Liver (tissue), 9 donors: ENCODE results near the gene RABGGTA. TPM values are rescaled to one million over a fixed set of nuclear protein-coding genes. Genes with fewer than 3 reads are reported as not detected.
A peak's percentile ranks its signal among the peaks of the same experiment; 100 is the strongest.

Experiments
- DNase-seq: peaks from one replicate; pipeline ENCODE4 v3.0.0-alpha.2; 2017; ENCODE audit warnings: low spot score
- H3K27ac ChIP-seq, 2 donors: one replicate each; pipeline ENCODE4 v1.7.0; 2013; ENCODE audit warnings: inconsistent platforms in 2 of 2, low read length in 2 of 2, control low read depth in 1 of 2, low read depth in 1 of 2, mild to moderate bottlenecking in 1 of 2
- H3K27me3 ChIP-seq, 4 donors: one replicate each; pipeline versions ENCODE4 v1.6.1 to v1.7.0; 2013; ENCODE audit warnings: low read length in 3 of 4, inconsistent platforms in 1 of 4, mild to moderate bottlenecking in 1 of 4, moderate library complexity in 1 of 4; ENCODE audit not compliant: control insufficient read depth in 4 of 4, insufficient read depth in 4 of 4
- H3K36me3 ChIP-seq, 4 donors: one replicate each; pipeline versions ENCODE4 v1.6.1 to v1.7.0; 2013; ENCODE audit warnings: low read length in 3 of 4, mild to moderate bottlenecking in 3 of 4, low read depth in 1 of 4, moderate library complexity in 1 of 4; ENCODE audit not compliant: control insufficient read depth in 4 of 4, insufficient read depth in 3 of 4
- H3K4me1 ChIP-seq, 4 donors: one replicate each; pipeline versions ENCODE4 v1.6.1 to v1.7.0; 2013; ENCODE audit warnings: low read length in 3 of 4, mild to moderate bottlenecking in 3 of 4, moderate library complexity in 1 of 4; ENCODE audit not compliant: control insufficient read depth in 4 of 4, insufficient read depth in 4 of 4
- H3K4me3 ChIP-seq, 3 donors: one replicate each; pipeline versions ENCODE4 v1.6.1 to v1.7.0; 2013; ENCODE audit warnings: low read length in 3 of 3, control low read depth in 1 of 3, low read depth in 1 of 3, mild to moderate bottlenecking in 1 of 3
- H3K9ac ChIP-seq, 2 donors: one replicate each; pipeline ENCODE4 v1.7.0; 2013; ENCODE audit warnings: low read length in 2 of 2, mild to moderate bottlenecking in 2 of 2, moderate library complexity in 2 of 2, control low read depth in 1 of 2, low read depth in 1 of 2
- H3K9me3 ChIP-seq, 4 donors: one replicate each; pipeline versions ENCODE4 v1.6.1 to v1.7.0; 2013; ENCODE audit warnings: low read length in 3 of 4; ENCODE audit not compliant: control insufficient read depth in 4 of 4
- FOXA2 ChIP-seq: IDR thresholded peaks from 2 replicates; pipeline ENCODE4 v1.6.1; 2016; ENCODE audit warnings: antibody characterized with exemption
- GABPA ChIP-seq, 2 donors: IDR thresholded peaks in 1 of 2; conservative IDR thresholded peaks in 1 of 2; 2 replicates each; pipeline ENCODE4 v1.6.1; 2016; ENCODE audit warnings: antibody characterized with exemption in 2 of 2, mild to moderate bottlenecking in 1 of 2, moderate library complexity in 1 of 2
- HNF4A ChIP-seq, 2 donors: conservative IDR thresholded peaks; 2 replicates each; pipeline ENCODE4 v1.6.1; 2016; ENCODE audit warnings: antibody characterized with exemption in 2 of 2, mild to moderate bottlenecking in 2 of 2
- HNF4G ChIP-seq: IDR thresholded peaks from 2 replicates; pipeline ENCODE4 v1.6.1; 2016; ENCODE audit warnings: antibody characterized with exemption
- JUND ChIP-seq, 2 donors: IDR thresholded peaks; 2 replicates each; pipeline ENCODE4 v1.6.1; 2016; ENCODE audit warnings: antibody characterized with exemption in 2 of 2
- NR2F2 ChIP-seq: IDR thresholded peaks from 2 replicates; pipeline ENCODE4 v1.6.1; 2016; ENCODE audit warnings: antibody characterized with exemption
- RXRA ChIP-seq, 2 donors: IDR thresholded peaks; 2 replicates each; pipeline ENCODE4 v1.6.1; 2017 to 2018; ENCODE audit warnings: antibody characterized with exemption in 2 of 2, mild to moderate bottlenecking in 1 of 2
- SP1 ChIP-seq: IDR thresholded peaks from 2 replicates; pipeline ENCODE4 v1.6.1; 2018; ENCODE audit warnings: antibody characterized with exemption, mild to moderate bottlenecking
- YY1 ChIP-seq: IDR thresholded peaks from 2 replicates; pipeline ENCODE4 v1.6.1; 2016; ENCODE audit warnings: antibody characterized with exemption, mild to moderate bottlenecking
- WGBS: extraction: QIAGEN DNeasy Blood & Tissue Kit; methylation state at CpG from one replicate; pipeline ENCODE4 v1.1.7; 2013; 5-methylcytosine and 5-hydroxymethylcytosine counted together
- polyA plus RNA-seq, 2 donors: library from polyadenylated mRNA; stranded (reverse) in 1 of 2; unstranded in 1 of 2; fragments of 200-250 nt in 1 of 2; fragments of >200 nt in 1 of 2; fragmentation: Nextera tagmentation in 1 of 2; extraction: Ambion mirVana in 1 of 2; gene quantifications; one replicate each; pipeline versions ENCODE4 v1.2.1 to v1.2.3, GENCODE V29; 2013 to 2015
- total RNA-seq, 2 donors: library from RNA; depleted of rRNA; stranded (reverse); fragments of >200 nt; gene quantifications; one replicate each; pipeline ENCODE4 v1.2.3, GENCODE V29; 2014
- TF ChIP-seq, protein P1 (sequence below): IDR thresholded peaks from 2 replicates; pipeline ENCODE4 v1.6.1; 2016; ENCODE audit warnings: antibody characterized with exemption, mild to moderate bottlenecking
- TF ChIP-seq, protein P2 (sequence below): fragments of 150-350 bp; IDR thresholded peaks from 2 replicates; pipeline ENCODE4 v1.5.1; 2017; ENCODE audit warnings: improper control_type of control experiment, low read depth, low read length; ENCODE audit not compliant: missing input control
- TF ChIP-seq, protein P3 (sequence below): IDR thresholded peaks from 2 replicates; pipeline ENCODE4 v1.6.1; 2016; ENCODE audit warnings: antibody characterized with exemption
- donor health status: healthy.
- donor health status: healthy.
- donor health status: healthy.
- donor health status: healthy.
- donor health status: healthy.

The RABGGTA gene
- total and polyA plus RNA-seq, 4 donors, result 7.5 to 19.7 (median 13.2) TPM

DNA sequence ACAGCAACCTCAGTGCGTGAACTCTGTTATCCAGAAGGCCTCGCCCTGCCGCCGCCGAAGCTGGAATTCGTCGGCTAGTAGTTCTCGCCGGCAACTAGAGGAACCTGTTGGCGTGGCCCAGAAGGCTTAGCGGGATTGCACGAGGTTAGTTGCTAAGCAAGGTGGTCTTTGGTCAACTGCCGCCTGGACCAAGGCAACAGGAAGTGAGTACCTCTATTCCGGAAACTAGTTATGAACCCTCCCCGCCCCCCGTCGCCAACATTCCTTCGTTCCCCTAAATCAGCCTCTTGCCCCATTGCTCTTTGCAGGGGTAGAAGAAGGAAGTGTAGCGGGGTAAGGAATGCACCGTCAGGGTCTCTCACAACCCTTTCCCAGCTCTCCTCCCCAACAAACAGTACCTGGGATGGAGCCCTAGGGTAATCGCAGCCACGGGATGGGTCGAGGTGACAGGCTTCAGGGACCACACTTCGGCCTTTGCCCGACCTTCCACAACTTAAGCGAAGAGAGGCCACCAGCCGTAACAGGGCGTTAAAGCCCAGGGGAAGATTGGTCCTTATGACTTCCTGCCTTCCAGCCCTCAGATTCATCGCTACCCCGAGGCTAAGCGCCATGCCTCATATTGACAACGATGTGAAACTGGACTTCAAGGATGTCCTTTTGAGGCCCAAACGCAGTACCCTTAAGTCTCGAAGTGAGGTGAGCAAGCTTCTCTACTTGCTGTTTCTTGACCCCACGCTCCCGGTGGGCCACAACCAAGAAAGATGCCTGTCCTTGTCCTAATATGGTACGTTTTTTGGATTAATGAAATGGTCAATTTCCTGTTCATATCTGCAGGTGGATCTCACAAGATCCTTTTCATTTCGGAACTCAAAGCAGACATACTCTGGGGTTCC is 38.5 kb downstream of the RABGGTA start, which contains the start of gene GMPR2:
TSS of gene GMPR2 (plus strand) at position 285 of the 893 bp plus-strand sequence. CDS start at position 610, 325 bp downstream.
- Histone ChIP-seq H3K9ac (peak within 1 kb of the TSS; percentile 83 to 85), H3K36me3 (peaks cover 2 to 26% (median 19%) of the 10 kb centered on the region in 4 donors), H3K27me3 (no peaks in the 10 kb centered on the region), H3K4me1 (peaks cover 5 to 38% (median 27%) of the 10 kb centered on the region in 4 donors), H3K27ac (peak within 1 kb of the TSS; percentile 80 to 81), H3K4me3 (peak within 1 kb of the TSS; percentile 76 to 96 (median 85)), H3K9me3 (no peaks in the 10 kb centered on the region)
- DNase-seq, result no peak
- TF ChIP-seq GABPA (IDR thresholded peaks at IDR 0.05 in 1 of 2, conservative IDR thresholded peaks at IDR 0.05 in 1 of 2) (peak; percentile 64 to 89), NR2F2 (peak; percentile 61), JUND (IDR thresholded peaks at IDR 0.05) (no peak), FOXA2 (no peak), YY1 (peak; percentile 60), SP1 (peak; percentile 34), HNF4G (peak; percentile 26), HNF4A (conservative IDR thresholded peaks at IDR 0.05) (peak; percentile 11 to 22), RXRA (IDR thresholded peaks at IDR 0.05) (peak in 1 of 2 donors; percentile 48)
- TF ChIP-seq, protein P1, sequence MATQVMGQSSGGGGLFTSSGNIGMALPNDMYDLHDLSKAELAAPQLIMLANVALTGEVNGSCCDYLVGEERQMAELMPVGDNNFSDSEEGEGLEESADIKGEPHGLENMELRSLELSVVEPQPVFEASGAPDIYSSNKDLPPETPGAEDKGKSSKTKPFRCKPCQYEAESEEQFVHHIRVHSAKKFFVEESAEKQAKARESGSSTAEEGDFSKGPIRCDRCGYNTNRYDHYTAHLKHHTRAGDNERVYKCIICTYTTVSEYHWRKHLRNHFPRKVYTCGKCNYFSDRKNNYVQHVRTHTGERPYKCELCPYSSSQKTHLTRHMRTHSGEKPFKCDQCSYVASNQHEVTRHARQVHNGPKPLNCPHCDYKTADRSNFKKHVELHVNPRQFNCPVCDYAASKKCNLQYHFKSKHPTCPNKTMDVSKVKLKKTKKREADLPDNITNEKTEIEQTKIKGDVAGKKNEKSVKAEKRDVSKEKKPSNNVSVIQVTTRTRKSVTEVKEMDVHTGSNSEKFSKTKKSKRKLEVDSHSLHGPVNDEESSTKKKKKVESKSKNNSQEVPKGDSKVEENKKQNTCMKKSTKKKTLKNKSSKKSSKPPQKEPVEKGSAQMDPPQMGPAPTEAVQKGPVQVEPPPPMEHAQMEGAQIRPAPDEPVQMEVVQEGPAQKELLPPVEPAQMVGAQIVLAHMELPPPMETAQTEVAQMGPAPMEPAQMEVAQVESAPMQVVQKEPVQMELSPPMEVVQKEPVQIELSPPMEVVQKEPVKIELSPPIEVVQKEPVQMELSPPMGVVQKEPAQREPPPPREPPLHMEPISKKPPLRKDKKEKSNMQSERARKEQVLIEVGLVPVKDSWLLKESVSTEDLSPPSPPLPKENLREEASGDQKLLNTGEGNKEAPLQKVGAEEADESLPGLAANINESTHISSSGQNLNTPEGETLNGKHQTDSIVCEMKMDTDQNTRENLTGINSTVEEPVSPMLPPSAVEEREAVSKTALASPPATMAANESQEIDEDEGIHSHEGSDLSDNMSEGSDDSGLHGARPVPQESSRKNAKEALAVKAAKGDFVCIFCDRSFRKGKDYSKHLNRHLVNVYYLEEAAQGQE, result no peak
- WGBS, result 4% methylated on average over 38 of the region's 38 CpGs

DNA sequence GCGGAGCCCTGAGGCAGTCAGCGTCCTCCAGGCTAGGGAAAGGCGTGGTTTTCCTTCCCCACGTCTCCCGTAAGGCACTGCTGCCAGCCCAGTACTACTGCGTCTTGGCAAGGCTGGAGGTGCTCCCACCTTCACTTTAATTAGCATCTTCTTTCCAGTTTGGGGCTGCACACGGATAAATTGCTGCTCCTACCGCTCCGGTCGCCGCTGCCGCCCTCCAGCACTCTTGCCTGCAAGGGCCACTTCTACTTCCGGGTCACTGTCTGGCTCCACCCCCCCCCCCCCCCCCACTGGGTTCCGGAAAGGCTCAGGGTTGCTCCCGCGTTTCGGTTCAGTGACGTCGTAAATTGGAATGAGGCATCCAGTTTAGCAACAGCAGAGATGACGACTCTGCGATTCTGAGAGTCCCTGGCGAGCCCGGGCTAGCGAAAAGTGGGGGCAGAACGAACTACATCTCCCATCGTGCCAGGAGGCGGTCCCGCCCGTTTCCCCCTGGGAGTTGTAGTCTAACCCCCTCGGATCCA is 39.2 kb downstream of the RABGGTA start, which contains the start of gene NEDD8:
TSS of gene NEDD8 (minus strand) at position 247 of the 524 bp plus-strand sequence. CDS start at position 147, 100 bp downstream.
- peak within 1 kb of the TSS; percentile 83 to 85 for H3K9ac ChIP-seq
- peaks cover 5 to 38% (median 27%) of the 10 kb centered on the region in 4 donors for H3K4me1 ChIP-seq
- no peak for TF ChIP-seq HNF4G
- TF ChIP-seq RXRA (IDR thresholded peaks at IDR 0.05), result peak in 1 of 2 donors; percentile 45
- TF ChIP-seq GABPA (IDR thresholded peaks at IDR 0.05 in 1 of 2, conservative IDR thresholded peaks at IDR 0.05 in 1 of 2), result peak; percentile 73 to 93
- no peak for TF ChIP-seq NR2F2
- TF ChIP-seq SP1, result peak; percentile 59
- TF ChIP-seq, protein P2, sequence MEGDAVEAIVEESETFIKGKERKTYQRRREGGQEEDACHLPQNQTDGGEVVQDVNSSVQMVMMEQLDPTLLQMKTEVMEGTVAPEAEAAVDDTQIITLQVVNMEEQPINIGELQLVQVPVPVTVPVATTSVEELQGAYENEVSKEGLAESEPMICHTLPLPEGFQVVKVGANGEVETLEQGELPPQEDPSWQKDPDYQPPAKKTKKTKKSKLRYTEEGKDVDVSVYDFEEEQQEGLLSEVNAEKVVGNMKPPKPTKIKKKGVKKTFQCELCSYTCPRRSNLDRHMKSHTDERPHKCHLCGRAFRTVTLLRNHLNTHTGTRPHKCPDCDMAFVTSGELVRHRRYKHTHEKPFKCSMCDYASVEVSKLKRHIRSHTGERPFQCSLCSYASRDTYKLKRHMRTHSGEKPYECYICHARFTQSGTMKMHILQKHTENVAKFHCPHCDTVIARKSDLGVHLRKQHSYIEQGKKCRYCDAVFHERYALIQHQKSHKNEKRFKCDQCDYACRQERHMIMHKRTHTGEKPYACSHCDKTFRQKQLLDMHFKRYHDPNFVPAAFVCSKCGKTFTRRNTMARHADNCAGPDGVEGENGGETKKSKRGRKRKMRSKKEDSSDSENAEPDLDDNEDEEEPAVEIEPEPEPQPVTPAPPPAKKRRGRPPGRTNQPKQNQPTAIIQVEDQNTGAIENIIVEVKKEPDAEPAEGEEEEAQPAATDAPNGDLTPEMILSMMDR, result no peak
- TF ChIP-seq, protein P3, sequence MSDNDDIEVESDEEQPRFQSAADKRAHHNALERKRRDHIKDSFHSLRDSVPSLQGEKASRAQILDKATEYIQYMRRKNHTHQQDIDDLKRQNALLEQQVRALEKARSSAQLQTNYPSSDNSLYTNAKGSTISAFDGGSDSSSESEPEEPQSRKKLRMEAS, result no peak
- peak in 1 of 2 donors; percentile 5 for TF ChIP-seq HNF4A (conservative IDR thresholded peaks at IDR 0.05)
- peak within 1 kb of the TSS; percentile 76 to 96 (median 85) for H3K4me3 ChIP-seq
- DNase-seq, result peak; percentile 90
- H3K27ac ChIP-seq, result peak within 1 kb of the TSS; percentile 80 to 81
- WGBS, result under 1% methylated on average over 30 of the region's 30 CpGs
- H3K9me3 ChIP-seq, result no peaks in the 10 kb centered on the region
- peaks cover 4 to 20% (median 14%) of the 10 kb centered on the region in 4 donors for H3K36me3 ChIP-seq
- no peaks in the 10 kb centered on the region for H3K27me3 ChIP-seq
